Transverse colon (tissue), 4 donors: ENCODE results near the gene NRGN. TPM values are rescaled to one million over a fixed set of nuclear protein-coding genes. Genes with fewer than 3 reads are reported as not detected.
A peak's percentile ranks its signal among the peaks of the same experiment; 100 is the strongest.

Experiments
- DNase-seq: peaks from one replicate; pipeline ENCODE4 v3.0.0-alpha.2; 2019
- H3K27ac ChIP-seq, 4 donors: fragments of 200-600 bp; sonication (generic); 2 replicates each; pipeline ENCODE4 v1.5.1; 2016 to 2018; ENCODE audit warnings: inconsistent platforms in 4 of 4
- H3K27me3 ChIP-seq: fragments of 200-600 bp; sonication (generic); 2 replicates; pipeline ENCODE4 v1.5.1; 2017; ENCODE audit warnings: inconsistent platforms
- H3K36me3 ChIP-seq, 4 donors: fragments of 200-600 bp; sonication (generic); 2 replicates each; pipeline ENCODE4 v1.5.1; 2017 to 2019; ENCODE audit warnings: inconsistent platforms in 4 of 4
- H3K4me1 ChIP-seq, 4 donors: fragments of 200-600 bp; sonication (generic); 2 replicates each; pipeline ENCODE4 v1.5.1; 2017 to 2020; ENCODE audit warnings: inconsistent platforms in 4 of 4
- H3K4me3 ChIP-seq, 4 donors: fragments of 200-600 bp; sonication (generic); 1 replicate in 1 of 4; 2 replicates in 3 of 4; pipeline versions ENCODE4 v1.5.1 to v1.6.1; 2017 to 2019; ENCODE audit warnings: inconsistent platforms in 4 of 4
- H3K9me3 ChIP-seq, 2 donors: fragments of 200-600 bp; sonication (generic); 2 replicates each; pipeline ENCODE4 v1.5.1; 2017 to 2019; ENCODE audit warnings: inconsistent platforms in 2 of 2
- EP300 ChIP-seq: sonication (generic); formaldehyde crosslinking; IDR thresholded peaks from one replicate; pipeline ENCODE4 v1.6.1; 2017; ENCODE audit warnings: antibody characterized with exemption, low read depth
- POLR2A ChIP-seq: fragments of 450-650 bp; IDR thresholded peaks from one replicate; pipeline ENCODE4 v1.6.1; 2016; ENCODE audit warnings: antibody characterized with exemption, mild to moderate bottlenecking, moderate library complexity
- POLR2AphosphoS5 ChIP-seq, 3 donors: sonication (generic); formaldehyde crosslinking; IDR thresholded peaks; one replicate each; pipeline ENCODE4 v1.6.1; 2016; ENCODE audit warnings: antibody characterized with exemption in 3 of 3
- WGBS, 2 donors: methylation state at CpG; one replicate each; pipeline ENCODE4 v1.1.5; 2018; ENCODE audit warnings: low coverage in 1 of 2; 5-methylcytosine and 5-hydroxymethylcytosine counted together
- in situ Hi-C, 4 donors: fragments of 200-750 bp; cut with MboI; loops; one replicate each; pipeline versions ENCODE4 v1.15.0 to v1.15.1; 2017; ENCODE audit warnings: low sequenced_read_pairs in 3 of 4, low pct_ligation_motif_present in 1 of 4, low pct_unique_long_range_greater_than_20kb in 1 of 4
- intact Hi-C: fragments of 100-400 bp; cut with DNase I; formaldehyde crosslinking; loops from one replicate; pipeline ENCODE4 v1.15.1; 2023; ENCODE audit warnings: low total_unique reads
- total RNA-seq, 4 donors: library from RNA; depleted of rRNA; stranded (reverse); fragments of >200 nt; gene quantifications; one replicate each; pipeline ENCODE4 v1.1.0, GENCODE V29; 2016
- TF ChIP-seq, protein P1 (sequence below), 5 experiments: fragments of 200-600 bp in 3 of 5; fragments of 450-650 bp in 2 of 5; sonication (generic) in 3 of 5; IDR thresholded peaks; 1 replicate in 2 of 5; 2 replicates in 3 of 5; pipeline ENCODE4 v1.5.1; 2016 to 2017; ENCODE audit warnings: antibody characterized with exemption in 5 of 5, inconsistent platforms in 3 of 5, mild to moderate bottlenecking in 2 of 5, moderate library complexity in 1 of 5

NRGN gene
- total RNA-seq, 4 donors from 2014 or later = 0.96 to 1.5 TPM; not detected in 2

DNA sequence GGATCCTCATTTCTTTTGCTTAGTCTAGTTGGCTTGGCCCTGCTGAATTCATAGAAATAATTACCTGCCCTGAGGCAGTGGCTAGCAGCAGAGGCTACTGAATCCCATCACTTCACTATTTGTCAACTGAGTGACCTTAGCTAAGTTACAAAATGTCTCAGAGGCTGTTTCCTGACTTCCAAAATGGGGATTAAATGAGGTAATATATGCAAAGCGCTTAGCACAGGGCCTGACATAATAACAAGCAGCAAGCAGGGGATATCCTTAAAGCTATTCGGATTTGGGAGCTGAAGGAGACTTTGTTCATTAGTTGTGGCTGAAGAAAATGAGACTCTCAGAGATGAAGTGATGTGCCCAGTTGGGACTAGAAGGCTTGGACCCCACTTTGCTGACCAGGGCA lies 2.8 kb downstream of the NRGN start:
- no peaks in the 10 kb centered on the region for H3K9me3 ChIP-seq
- H3K36me3 ChIP-seq = no peaks in the 10 kb centered on the region
- no peak overlapping the region for H3K4me3 ChIP-seq
- no peak for DNase-seq
- intact Hi-C loops (no loop called here), in situ Hi-C loops (no loop called here)
- no peak for TF ChIP-seq POLR2AphosphoS5 (IDR thresholded peaks at IDR 0.05)
- TF ChIP-seq POLR2A = no peak
- TF ChIP-seq, protein P1, sequence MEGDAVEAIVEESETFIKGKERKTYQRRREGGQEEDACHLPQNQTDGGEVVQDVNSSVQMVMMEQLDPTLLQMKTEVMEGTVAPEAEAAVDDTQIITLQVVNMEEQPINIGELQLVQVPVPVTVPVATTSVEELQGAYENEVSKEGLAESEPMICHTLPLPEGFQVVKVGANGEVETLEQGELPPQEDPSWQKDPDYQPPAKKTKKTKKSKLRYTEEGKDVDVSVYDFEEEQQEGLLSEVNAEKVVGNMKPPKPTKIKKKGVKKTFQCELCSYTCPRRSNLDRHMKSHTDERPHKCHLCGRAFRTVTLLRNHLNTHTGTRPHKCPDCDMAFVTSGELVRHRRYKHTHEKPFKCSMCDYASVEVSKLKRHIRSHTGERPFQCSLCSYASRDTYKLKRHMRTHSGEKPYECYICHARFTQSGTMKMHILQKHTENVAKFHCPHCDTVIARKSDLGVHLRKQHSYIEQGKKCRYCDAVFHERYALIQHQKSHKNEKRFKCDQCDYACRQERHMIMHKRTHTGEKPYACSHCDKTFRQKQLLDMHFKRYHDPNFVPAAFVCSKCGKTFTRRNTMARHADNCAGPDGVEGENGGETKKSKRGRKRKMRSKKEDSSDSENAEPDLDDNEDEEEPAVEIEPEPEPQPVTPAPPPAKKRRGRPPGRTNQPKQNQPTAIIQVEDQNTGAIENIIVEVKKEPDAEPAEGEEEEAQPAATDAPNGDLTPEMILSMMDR (IDR thresholded peaks at IDR 0.05) = no peak
- TF ChIP-seq EP300 = no peak
- no peak overlapping the region for H3K27ac ChIP-seq
- H3K27me3 ChIP-seq = peaks cover 86% of the 10 kb centered on the region
- WGBS, 2 donors = 81% methylated on average over 2 of the region's 2 CpGs; no CpG with 5 or more reads in 1 of the 2 donors
- peaks cover 19 to 40% (median 35%) of the 10 kb centered on the region in 4 donors for H3K4me1 ChIP-seq

DNA sequence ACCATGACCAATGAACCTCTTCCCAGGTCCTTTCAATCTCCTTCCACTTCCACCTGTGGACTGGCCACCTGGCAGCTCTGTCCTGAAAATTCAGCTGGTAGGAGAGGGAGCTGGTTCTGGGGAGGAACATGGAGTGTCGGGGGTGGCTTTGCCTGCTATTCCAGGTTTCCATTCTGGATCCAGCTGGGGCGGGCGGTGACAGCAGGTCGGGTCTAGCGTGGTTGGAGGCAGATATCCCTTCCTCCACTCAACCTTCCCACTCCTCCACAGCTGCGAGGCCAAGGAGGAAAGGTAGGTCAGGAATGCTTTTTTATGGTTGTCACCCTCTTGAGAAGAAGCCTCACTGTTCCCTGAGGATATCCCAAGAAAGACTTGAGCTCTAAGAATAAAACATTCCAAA lies 3.3 kb downstream of the NRGN start:
- Histone ChIP-seq H3K4me1 (peaks cover 19 to 42% (median 36%) of the 10 kb centered on the region in 4 donors), H3K36me3 (no peaks in the 10 kb centered on the region), H3K4me3 (no peak overlapping the region), H3K27me3 (peaks cover 87% of the 10 kb centered on the region), H3K9me3 (no peaks in the 10 kb centered on the region), H3K27ac (no peak overlapping the region)
- intact Hi-C loops = no loop called here
- TF ChIP-seq POLR2AphosphoS5 (IDR thresholded peaks at IDR 0.05) (no peak), EP300 (no peak), POLR2A (no peak)
- TF ChIP-seq, protein P1 (IDR thresholded peaks at IDR 0.05) = no peak
- DNase-seq = no peak
- WGBS, 2 donors = 60 to 87% methylated on average over 1 to 6 of the region's 6 CpGs
- in situ Hi-C loops = no loop called here

DNA sequence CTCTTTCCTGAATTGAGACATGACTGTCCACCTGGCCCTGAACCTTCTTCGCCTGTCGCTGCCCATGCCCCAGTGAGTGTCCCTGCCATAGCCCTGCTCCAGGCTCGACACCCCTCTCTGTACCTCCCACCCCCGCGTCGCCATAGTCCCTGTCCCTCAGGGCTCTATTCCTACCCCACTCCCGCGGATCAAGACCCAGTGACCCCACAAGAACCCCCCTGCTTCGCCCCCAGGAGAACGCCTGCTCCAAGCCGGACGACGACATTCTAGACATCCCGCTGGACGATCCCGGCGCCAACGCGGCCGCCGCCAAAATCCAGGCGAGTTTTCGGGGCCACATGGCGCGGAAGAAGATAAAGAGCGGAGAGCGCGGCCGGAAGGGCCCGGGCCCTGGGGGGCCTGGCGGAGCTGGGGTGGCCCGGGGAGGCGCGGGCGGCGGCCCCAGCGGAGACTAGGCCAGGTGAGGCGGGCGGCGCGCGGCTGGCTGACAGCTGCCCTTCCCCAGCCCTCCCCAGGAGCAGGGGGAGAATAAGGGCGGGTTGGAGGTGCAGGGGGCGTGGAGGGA lies 5.6 kb downstream of the NRGN start:
- intact Hi-C loops = no loop called here
- 65% methylated on average over 44 of the region's 44 CpGs; no CpG with 5 or more reads in 1 of the 2 donors for WGBS, 2 donors
- Histone ChIP-seq H3K27ac (no peak overlapping the region), H3K4me1 (peaks cover 14 to 47% (median 37%) of the 10 kb centered on the region in 4 donors), H3K36me3 (no peaks in the 10 kb centered on the region), H3K4me3 (peak overlapping the region in 3 of 4 donors; percentile 37 to 61 (median 50)), H3K9me3 (no peaks in the 10 kb centered on the region), H3K27me3 (peaks cover 69% of the 10 kb centered on the region)
- no peak for DNase-seq
- in situ Hi-C loops = no loop called here
- TF ChIP-seq, protein P1 (IDR thresholded peaks at IDR 0.05) = no peak
- no peak for TF ChIP-seq EP300
- TF ChIP-seq POLR2AphosphoS5 (IDR thresholded peaks at IDR 0.05) = no peak
- no peak for TF ChIP-seq POLR2A

GRCh38 chr11:124745835-124746620 lies 6.3 kb downstream of the NRGN start:
- Histone ChIP-seq H3K4me3 (peak overlapping the region; percentile 36 to 61 (median 44)), H3K27me3 (peaks cover 62% of the 10 kb centered on the region), H3K9me3 (no peaks in the 10 kb centered on the region), H3K27ac (peak overlapping the region; percentile 75 to 87 (median 83)), H3K36me3 (no peaks in the 10 kb centered on the region), H3K4me1 (peaks cover 7 to 49% (median 31%) of the 10 kb centered on the region in 4 donors)
- in situ Hi-C loops (no loop called here), intact Hi-C loops (no loop called here)
- 4% methylated on average over 40 of the region's 41 CpGs; no CpG with 5 or more reads in 1 of the 2 donors for WGBS, 2 donors
- TF ChIP-seq POLR2A = no peak
- TF ChIP-seq, protein P1 (IDR thresholded peaks at IDR 0.05) = peak; percentile 17 to 70 (median 26)
- peak; percentile 68 for DNase-seq
